BE2C (cell line): ENCODE data around the gene HAND1.

Source experiments
- DNase-seq: peaks from one replicate; pipeline ENCODE4 v3.0.0-alpha.2; 2020
- H3K27me3 ChIP-seq: fragments of 250-450 bp; sonication (Bioruptor Pico); 2 replicates; pipeline ENCODE4 v1.5.1; 2020; ENCODE audit warnings: mild to moderate bottlenecking
- H3K36me3 ChIP-seq: fragments of 250-450 bp; sonication (Bioruptor Pico); 2 replicates; pipeline ENCODE4 v1.5.1; 2020; ENCODE audit warnings: mild to moderate bottlenecking
- H3K4me1 ChIP-seq: fragments of 250-450 bp; sonication (Bioruptor Pico); 2 replicates; pipeline ENCODE4 v1.5.1; 2020
- H3K4me3 ChIP-seq: 2 replicates; pipeline ENCODE4 v1.5.1; 2011; ENCODE audit warnings: low read depth, low read length
- H3K9me3 ChIP-seq: fragments of 250-450 bp; sonication (Bioruptor Pico); 2 replicates; pipeline ENCODE4 v1.5.1; 2020
- TF ChIP-seq, protein P1 (sequence below): IDR thresholded peaks from 2 replicates; pipeline ENCODE4 v1.5.1; 2012; ENCODE audit warnings: mild to moderate bottlenecking, low read depth, low read length

HAND1 gene

DNA sequence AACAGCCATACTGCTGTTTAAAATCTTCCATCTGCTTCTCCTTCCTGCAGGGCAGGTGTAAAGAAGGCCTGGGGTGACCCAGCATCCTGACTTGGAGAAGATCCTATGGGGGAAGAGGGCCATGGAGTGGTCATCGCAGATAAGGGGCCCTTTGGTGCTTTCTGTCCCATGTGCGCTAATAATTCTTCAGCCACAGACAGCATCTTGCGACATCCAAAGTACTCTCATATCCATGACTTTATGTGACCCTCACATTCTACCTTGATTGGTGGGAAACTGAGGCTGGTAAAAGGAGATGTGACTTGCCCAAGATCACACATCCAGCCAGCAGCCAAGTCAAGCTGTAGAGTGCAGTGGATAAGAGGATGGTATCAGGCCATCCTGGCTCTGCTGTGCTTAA is 44.3 kb upstream of the HAND1 start:
- DNase-seq = no peak
- no peaks in the 10 kb centered on the region for H3K27me3 ChIP-seq

DNA sequence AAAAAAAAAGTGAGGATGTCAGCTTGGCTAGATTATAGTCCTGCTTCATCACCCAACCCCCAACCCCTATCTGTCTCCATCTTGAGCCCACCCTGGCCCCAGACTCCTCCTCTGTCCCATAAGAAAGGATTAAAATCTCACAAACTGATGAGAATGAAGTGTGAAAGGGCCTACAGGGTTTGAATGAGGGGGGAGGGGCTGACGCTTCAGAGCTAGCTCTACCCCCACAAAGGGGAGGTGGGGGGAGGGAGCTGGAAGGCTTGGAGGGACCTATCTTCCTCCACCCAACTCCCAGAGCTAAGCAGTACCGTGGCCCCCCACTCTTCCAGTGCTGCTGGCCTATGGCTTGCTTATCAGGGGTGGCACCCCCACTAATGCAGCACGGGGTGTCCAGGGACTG is 43.7 kb upstream of the HAND1 start:
- Histone ChIP-seq H3K27me3 (no peaks in the 10 kb centered on the region), H3K4me3 (no peak overlapping the region), H3K36me3 (no peaks in the 10 kb centered on the region), H3K4me1 (peaks cover 83% of the 10 kb centered on the region), H3K9me3 (no peaks in the 10 kb centered on the region)
- TF ChIP-seq, protein P1, sequence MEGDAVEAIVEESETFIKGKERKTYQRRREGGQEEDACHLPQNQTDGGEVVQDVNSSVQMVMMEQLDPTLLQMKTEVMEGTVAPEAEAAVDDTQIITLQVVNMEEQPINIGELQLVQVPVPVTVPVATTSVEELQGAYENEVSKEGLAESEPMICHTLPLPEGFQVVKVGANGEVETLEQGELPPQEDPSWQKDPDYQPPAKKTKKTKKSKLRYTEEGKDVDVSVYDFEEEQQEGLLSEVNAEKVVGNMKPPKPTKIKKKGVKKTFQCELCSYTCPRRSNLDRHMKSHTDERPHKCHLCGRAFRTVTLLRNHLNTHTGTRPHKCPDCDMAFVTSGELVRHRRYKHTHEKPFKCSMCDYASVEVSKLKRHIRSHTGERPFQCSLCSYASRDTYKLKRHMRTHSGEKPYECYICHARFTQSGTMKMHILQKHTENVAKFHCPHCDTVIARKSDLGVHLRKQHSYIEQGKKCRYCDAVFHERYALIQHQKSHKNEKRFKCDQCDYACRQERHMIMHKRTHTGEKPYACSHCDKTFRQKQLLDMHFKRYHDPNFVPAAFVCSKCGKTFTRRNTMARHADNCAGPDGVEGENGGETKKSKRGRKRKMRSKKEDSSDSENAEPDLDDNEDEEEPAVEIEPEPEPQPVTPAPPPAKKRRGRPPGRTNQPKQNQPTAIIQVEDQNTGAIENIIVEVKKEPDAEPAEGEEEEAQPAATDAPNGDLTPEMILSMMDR = no peak
- no peak for DNase-seq

More for the DNA sequence above, 44.3 kb upstream of the HAND1 start:
- no peaks in the 10 kb centered on the region; the same call in 1 of the 2 replicates for H3K9me3 ChIP-seq
- H3K36me3 ChIP-seq = no peaks in the 10 kb centered on the region
- TF ChIP-seq, protein P1 = no peak
- no peak overlapping the region for H3K4me3 ChIP-seq
- H3K4me1 ChIP-seq = peaks cover 81% of the 10 kb centered on the region

GRCh38 chr5:154520861-154521453 is 42.9 kb upstream of the HAND1 start:
- TF ChIP-seq, protein P1 = peak; percentile 88
- Histone ChIP-seq H3K4me1 (peaks cover 81% of the 10 kb centered on the region), H3K36me3 (no peaks in the 10 kb centered on the region), H3K9me3 (no peaks in the 10 kb centered on the region), H3K4me3 (no peak overlapping the region), H3K27me3 (no peaks in the 10 kb centered on the region)
- DNase-seq = peak; percentile 26

DNA sequence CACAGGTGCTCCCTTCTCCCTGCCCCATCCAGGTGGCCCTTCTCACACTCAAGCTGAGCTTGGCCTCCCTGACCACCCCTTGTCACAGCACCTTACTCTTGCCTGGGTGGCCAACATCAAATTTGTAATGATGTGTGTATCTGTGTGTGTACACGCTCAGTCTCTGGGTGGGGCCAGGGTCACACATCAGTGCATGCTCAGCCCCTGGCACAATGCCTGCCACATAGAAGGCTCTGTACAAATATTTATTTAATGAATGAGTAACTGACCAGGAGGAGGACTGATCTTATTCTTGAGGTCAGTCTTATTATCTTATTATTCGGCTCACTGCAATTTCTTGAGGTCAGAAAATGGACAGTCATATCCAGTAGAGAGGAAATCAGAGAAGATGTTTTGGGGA is 41.3 kb upstream of the HAND1 start:
- Histone ChIP-seq H3K4me3 (no peak overlapping the region), H3K27me3 (no peaks in the 10 kb centered on the region), H3K4me1 (peaks cover 65% of the 10 kb centered on the region), H3K9me3 (no peaks in the 10 kb centered on the region), H3K36me3 (no peaks in the 10 kb centered on the region)
- TF ChIP-seq, protein P1 = no peak
- DNase-seq = peak; percentile 52

GRCh38 chr5:154518438-154518867 is 40.4 kb upstream of the HAND1 start:
- H3K4me3 ChIP-seq = no peak overlapping the region
- DNase-seq = peak; percentile 88

GRCh38 chr5:154517810-154518437 is 39.9 kb upstream of the HAND1 start:
- no peaks in the 10 kb centered on the region for H3K36me3 ChIP-seq
- H3K4me1 ChIP-seq = peaks cover 54% of the 10 kb centered on the region
- no peaks in the 10 kb centered on the region for H3K9me3 ChIP-seq
- peak; percentile 55 for DNase-seq
- H3K4me3 ChIP-seq = no peak overlapping the region
- no peaks in the 10 kb centered on the region for H3K27me3 ChIP-seq
- TF ChIP-seq, protein P1 = no peak

More at GRCh38 chr5:154518438-154518867, 40.4 kb upstream of the HAND1 start:
- no peaks in the 10 kb centered on the region for H3K27me3 ChIP-seq
- no peaks in the 10 kb centered on the region for H3K36me3 ChIP-seq
- TF ChIP-seq, protein P1 = no peak
- H3K4me1 ChIP-seq = peaks cover 59% of the 10 kb centered on the region
- no peaks in the 10 kb centered on the region for H3K9me3 ChIP-seq
